ENCODE data around the gene MLX.
A peak's percentile ranks its signal among the peaks of the same experiment; 100 is the strongest.
"Not testable (repeated sequence)": the region's sequence is repeated elsewhere in the genome, so short reads cannot be mapped to it uniquely, and the experiment has no call there.

The MLX gene

GRCh38 chr17:42553866-42554249 is 13.0 kb upstream of the MLX start:
- Histone ChIP-seq H3K27me3 (no peaks in the 10 kb centered on the region), H3K4me1 (no peaks in the 10 kb centered on the region), H3K9me3 (no peaks in the 10 kb centered on the region), H3K4me3 (ENCODE audit: low read depth, low read length) (peak overlapping the region; percentile 91), H3K36me3 (no peaks in the 10 kb centered on the region)
- no peak for DNase-seq
- TF ChIP-seq, protein P1, sequence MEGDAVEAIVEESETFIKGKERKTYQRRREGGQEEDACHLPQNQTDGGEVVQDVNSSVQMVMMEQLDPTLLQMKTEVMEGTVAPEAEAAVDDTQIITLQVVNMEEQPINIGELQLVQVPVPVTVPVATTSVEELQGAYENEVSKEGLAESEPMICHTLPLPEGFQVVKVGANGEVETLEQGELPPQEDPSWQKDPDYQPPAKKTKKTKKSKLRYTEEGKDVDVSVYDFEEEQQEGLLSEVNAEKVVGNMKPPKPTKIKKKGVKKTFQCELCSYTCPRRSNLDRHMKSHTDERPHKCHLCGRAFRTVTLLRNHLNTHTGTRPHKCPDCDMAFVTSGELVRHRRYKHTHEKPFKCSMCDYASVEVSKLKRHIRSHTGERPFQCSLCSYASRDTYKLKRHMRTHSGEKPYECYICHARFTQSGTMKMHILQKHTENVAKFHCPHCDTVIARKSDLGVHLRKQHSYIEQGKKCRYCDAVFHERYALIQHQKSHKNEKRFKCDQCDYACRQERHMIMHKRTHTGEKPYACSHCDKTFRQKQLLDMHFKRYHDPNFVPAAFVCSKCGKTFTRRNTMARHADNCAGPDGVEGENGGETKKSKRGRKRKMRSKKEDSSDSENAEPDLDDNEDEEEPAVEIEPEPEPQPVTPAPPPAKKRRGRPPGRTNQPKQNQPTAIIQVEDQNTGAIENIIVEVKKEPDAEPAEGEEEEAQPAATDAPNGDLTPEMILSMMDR (IDR thresholded peaks at IDR 0.05; ENCODE audit: low read depth, low read length) = no peak

GRCh38 chr17:42554250-42555121 is 12.4 kb upstream of the MLX start:
- H3K36me3 ChIP-seq = no peaks in the 10 kb centered on the region
- H3K4me3 ChIP-seq (ENCODE audit: low read depth, low read length) = peak overlapping the region; percentile 91
- DNase-seq = peak; percentile 94
- H3K4me1 ChIP-seq = no peaks in the 10 kb centered on the region
- TF ChIP-seq, protein P1 (IDR thresholded peaks at IDR 0.05; ENCODE audit: low read depth, low read length) = no peak
- H3K9me3 ChIP-seq = no peaks in the 10 kb centered on the region
- H3K27me3 ChIP-seq = no peaks in the 10 kb centered on the region

- H3K27me3 ChIP-seq = no peaks in the 10 kb centered on the region
- H3K4me3 ChIP-seq (ENCODE audit: low read depth, low read length) = peak overlapping the region; percentile 91
- H3K36me3 ChIP-seq = no peaks in the 10 kb centered on the region
- no peaks in the 10 kb centered on the region for H3K4me1 ChIP-seq
- no peaks in the 10 kb centered on the region for H3K9me3 ChIP-seq
- TF ChIP-seq, protein P1 (IDR thresholded peaks at IDR 0.05; ENCODE audit: low read depth, low read length) = no peak
- DNase-seq = no peak
Observed at GRCh38 chr17:42555122-42555622, 11.7 kb upstream of the MLX start.

DNA sequence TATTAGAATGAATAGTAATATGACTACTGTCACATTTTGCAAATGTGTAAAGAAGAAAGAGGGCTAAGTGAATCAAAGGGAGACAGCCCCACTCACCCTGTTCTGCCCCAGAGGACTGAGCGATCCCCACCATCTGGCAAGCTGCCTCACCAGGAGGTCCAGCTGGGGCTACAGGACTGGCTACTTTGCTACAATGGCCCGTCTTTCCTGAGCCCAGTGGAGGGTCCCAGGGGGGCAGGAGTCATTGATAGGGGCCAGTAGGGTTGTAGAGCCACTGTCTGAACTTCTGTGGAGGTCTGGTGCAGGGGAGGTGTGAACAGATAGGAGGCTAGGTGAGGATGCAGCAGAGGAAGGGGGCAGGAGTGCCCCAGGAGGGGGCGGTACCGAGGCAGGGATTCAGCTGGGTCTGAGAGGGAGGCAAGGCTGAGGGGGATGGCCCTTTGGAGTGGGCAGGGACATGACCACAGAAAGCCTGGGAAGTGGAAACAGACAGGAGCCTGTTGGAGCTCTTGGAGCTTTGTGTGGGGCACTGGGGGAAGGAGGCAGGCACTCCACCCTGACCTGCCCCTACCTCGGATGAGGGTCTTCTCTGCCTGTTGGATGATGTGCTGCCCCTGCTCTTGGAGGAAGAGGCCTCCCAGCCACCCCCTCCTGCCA is 10.8 kb upstream of the MLX start:
- not testable (repeated sequence) for H3K4me1 ChIP-seq; H3K4me3 ChIP-seq (ENCODE audit: low read depth, low read length); H3K27me3 ChIP-seq; H3K36me3 ChIP-seq; H3K9me3 ChIP-seq
- TF ChIP-seq, protein P1 (IDR thresholded peaks at IDR 0.05; ENCODE audit: low read depth, low read length) = peak; percentile 35
- peak; percentile 53 for DNase-seq

DNA sequence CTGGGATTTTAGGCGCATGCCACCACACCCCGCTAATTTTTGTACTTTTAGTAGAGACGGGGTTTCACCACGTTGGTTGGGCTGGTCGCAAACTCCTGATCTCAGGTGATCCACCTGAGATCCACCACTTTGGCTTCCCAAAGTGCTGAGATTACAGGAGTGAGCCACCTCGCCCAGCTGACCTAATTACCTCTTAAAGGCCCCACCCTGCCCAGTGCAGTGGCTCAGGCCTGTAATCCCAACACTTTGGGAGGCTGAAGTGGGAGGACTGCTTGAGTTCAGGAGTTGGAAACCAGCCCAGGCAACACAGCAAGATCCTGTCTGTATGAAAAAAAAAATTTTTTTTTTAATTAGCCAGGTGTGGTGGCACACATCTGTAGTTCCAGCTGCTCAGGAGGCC is 7.8 kb upstream of the MLX start:
- Histone ChIP-seq H3K36me3 (peaks cover 4% of the 10 kb centered on the region; the same call in 1 of the 2 replicates), H3K4me1 (no peaks in the 10 kb centered on the region; the same call in 1 of the 2 replicates), H3K4me3 (ENCODE audit: low read depth, low read length) (no peak overlapping the region), H3K9me3 (no peaks in the 10 kb centered on the region), H3K27me3 (no peaks in the 10 kb centered on the region)
- no peak for DNase-seq
- TF ChIP-seq, protein P1 (IDR thresholded peaks at IDR 0.05; ENCODE audit: low read depth, low read length) = no peak
